Measurements from ENCODE around the gene ANXA10.

ANXA10 gene

DNA sequence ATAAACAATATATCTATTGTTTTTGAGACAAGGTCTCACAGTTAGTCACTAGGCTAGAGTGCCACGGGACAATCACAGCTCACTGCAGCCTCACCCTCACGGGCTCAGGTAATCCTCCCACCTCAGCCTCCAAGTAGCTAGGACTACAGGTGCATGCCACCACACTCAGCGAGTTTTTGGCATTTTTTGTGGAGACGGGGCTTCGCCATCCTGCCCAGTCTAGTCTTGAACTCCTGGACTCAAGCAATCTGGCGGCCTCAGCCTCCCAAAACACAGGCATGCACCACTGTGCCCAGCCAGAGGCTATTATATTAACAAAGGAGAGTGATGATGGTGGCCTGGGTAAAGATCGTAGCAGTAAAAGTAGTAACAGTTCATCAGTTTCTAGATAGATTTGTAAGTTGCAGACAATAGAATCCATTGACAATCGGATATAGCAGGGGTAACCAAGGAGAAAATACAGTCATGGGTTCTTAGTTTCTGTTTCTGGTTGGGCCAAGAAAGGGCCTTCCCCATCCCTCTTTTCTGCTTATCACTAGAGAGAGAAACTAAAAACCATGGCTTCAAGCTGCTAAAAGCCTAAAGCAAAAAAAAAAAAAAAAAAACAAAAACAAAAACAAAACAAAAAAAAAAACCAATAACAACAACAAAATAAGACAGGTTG is 60.6 kb downstream of the ANXA10 start:
- TF ChIP-seq FOXP2 (optimal IDR thresholded peaks at IDR 0.05; ENCODE audit: borderline replicate concordance, extremely low read depth, extremely low read length, insufficient read depth) (no peak), POLR2AphosphoS5 (IDR thresholded peaks at IDR 0.05; ENCODE audit: low read depth, low read length) (no peak), SIN3A (IDR thresholded peaks at IDR 0.05; ENCODE audit: borderline replicate concordance, insufficient read depth, low read length) (no peak), REST (IDR thresholded peaks at IDR 0.05; ENCODE audit: insufficient read depth in 1 of 2, low read depth in 2 of 2, low read length in 2 of 2) (no peak), TAF1 (IDR thresholded peaks at IDR 0.05; ENCODE audit: borderline replicate concordance, insufficient read depth, low read length) (no peak)

- TF ChIP-seq REST (IDR thresholded peaks at IDR 0.05; ENCODE audit: insufficient read depth in 1 of 2, low read depth in 2 of 2, low read length in 2 of 2), result no peak
- no peak for TF ChIP-seq TAF1 (IDR thresholded peaks at IDR 0.05; ENCODE audit: borderline replicate concordance, insufficient read depth, low read length)
- TF ChIP-seq FOXP2 (optimal IDR thresholded peaks at IDR 0.05; ENCODE audit: borderline replicate concordance, extremely low read depth, extremely low read length, insufficient read depth), result no peak
- TF ChIP-seq POLR2AphosphoS5 (IDR thresholded peaks at IDR 0.05; ENCODE audit: low read depth, low read length), result no peak
- TF ChIP-seq SIN3A (IDR thresholded peaks at IDR 0.05; ENCODE audit: borderline replicate concordance, insufficient read depth, low read length), result no peak
These were observed 61.5 kb downstream of the ANXA10 start for GRCh38 chr4:168153596-168154440.

DNA sequence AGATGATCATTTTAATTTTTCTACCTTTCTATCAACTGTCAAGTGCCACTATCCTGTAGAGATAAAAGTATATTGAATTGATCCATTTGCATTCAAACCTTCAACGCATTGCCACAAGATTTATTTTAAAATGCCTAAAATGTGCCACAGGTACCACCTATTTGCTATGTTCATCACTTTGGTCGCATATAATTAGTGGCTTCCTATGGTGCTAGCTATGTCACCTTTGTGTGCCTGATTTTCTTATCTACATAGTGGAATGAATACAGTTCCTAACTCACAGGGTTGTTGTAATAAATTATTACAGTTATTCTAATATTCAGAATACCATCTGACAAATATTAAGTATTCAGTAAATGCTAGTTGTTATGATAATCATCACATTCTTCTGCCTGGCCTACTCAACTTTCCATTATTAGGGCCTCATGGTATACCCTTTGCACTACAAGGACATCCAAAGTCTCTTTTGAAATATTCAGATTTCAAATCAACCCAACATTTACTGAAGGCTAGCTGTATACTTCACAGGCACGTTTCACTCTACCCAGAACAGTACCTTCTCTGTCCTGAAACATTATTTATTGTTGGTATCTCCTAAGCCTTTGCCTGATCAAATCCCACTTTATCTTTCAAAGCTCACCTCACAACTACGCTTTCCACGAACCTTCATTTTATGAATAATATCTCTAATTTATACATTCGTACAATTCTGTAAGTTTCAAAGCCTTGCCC is 62.4 kb downstream of the ANXA10 start:
- TF ChIP-seq REST (IDR thresholded peaks at IDR 0.05; ENCODE audit: insufficient read depth in 1 of 2, low read depth in 2 of 2, low read length in 2 of 2), result no peak
- TF ChIP-seq TAF1 (IDR thresholded peaks at IDR 0.05; ENCODE audit: borderline replicate concordance, insufficient read depth, low read length), result no peak
- no peak for TF ChIP-seq SIN3A (IDR thresholded peaks at IDR 0.05; ENCODE audit: borderline replicate concordance, insufficient read depth, low read length)
- no peak for TF ChIP-seq POLR2AphosphoS5 (IDR thresholded peaks at IDR 0.05; ENCODE audit: low read depth, low read length)
- no peak for TF ChIP-seq FOXP2 (optimal IDR thresholded peaks at IDR 0.05; ENCODE audit: borderline replicate concordance, extremely low read depth, extremely low read length, insufficient read depth)

DNA sequence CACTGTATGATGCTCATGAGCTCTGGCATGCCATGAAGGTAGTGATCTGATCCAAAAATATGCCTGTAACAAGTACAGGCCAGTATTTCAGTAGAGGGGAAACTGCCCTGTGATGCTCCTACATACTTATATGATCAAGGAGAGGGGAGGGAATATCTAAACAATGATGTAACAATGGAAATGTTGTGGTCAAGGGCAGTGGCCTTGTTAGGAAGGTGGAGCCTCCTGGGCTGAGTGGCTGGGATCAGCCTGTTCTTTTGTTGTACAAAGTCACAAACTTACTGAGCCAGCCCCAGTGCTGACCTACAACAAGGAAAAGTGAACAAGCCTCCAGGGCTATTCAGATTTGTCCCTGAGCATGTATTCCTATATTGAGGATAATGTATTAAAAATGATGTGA is 70.3 kb downstream of the ANXA10 start:
- TF ChIP-seq TAF1 (IDR thresholded peaks at IDR 0.05; ENCODE audit: borderline replicate concordance, insufficient read depth, low read length) (no peak), REST (IDR thresholded peaks at IDR 0.05; ENCODE audit: insufficient read depth in 1 of 2, low read depth in 2 of 2, low read length in 2 of 2) (no peak), SIN3A (IDR thresholded peaks at IDR 0.05; ENCODE audit: borderline replicate concordance, insufficient read depth, low read length) (no peak), POLR2AphosphoS5 (IDR thresholded peaks at IDR 0.05; ENCODE audit: low read depth, low read length) (no peak), FOXP2 (optimal IDR thresholded peaks at IDR 0.05; ENCODE audit: borderline replicate concordance, extremely low read depth, extremely low read length, insufficient read depth) (no peak)

All from PFSK-1 (cell line).